Uterus (tissue), 2 donors: Measurements from ENCODE around the gene GPR152.

Experiments used
- CTCF ChIP-seq, 4 experiments: fragments of 200-600 bp in 2 of 4; fragments of 450-650 bp in 2 of 4; sonication (generic) in 2 of 4; IDR thresholded peaks; one replicate each; pipeline ENCODE4 v1.5.1; 2016 to 2019; ENCODE audit warnings: antibody characterized with exemption in 4 of 4, mild to moderate bottlenecking in 2 of 4, moderate library complexity in 1 of 4
- POLR2A ChIP-seq, 2 donors: fragments of 450-650 bp; IDR thresholded peaks; one replicate each; pipeline ENCODE4 v1.6.1; 2016; ENCODE audit warnings: antibody characterized with exemption in 2 of 2, mild to moderate bottlenecking in 1 of 2, moderate library complexity in 1 of 2

DNA sequence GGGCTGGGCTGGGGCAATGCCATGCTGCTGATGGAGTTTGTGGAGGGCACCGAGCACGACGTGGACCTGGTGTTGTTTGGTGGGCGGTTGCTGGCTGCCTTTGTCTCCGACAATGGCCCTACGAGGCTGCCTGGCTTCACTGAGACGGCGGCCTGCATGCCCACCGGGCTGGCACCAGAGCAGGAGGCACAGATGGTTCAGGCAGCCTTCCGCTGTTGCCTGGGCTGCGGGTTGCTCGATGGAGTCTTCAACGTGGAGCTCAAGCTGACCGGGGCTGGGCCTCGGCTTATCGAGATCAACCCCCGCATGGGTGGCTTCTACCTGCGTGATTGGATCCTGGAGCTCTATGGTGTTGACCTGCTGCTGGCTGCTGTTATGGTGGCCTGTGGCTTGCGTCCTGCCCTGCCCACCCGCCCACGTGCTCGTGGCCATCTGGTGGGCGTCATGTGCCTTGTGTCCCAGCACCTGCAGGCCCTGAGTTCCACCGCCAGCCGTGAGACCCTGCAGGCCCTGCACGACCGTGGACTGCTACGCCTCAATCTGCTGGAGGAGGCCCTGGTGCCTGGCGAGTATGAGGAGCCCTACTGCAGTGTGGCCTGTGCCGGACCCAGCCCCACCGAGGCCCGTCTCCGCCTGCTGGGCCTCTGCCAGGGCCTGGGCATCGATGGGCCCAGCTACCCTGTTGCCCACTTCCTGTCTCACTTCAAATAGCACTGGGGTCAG lies 28.5 kb downstream of the GPR152 start:
- no peak for TF ChIP-seq CTCF (IDR thresholded peaks at IDR 0.05)
- no peak for TF ChIP-seq POLR2A (IDR thresholded peaks at IDR 0.05)
